ENCODE results near the gene PSMB7.

The PSMB7 gene

DNA sequence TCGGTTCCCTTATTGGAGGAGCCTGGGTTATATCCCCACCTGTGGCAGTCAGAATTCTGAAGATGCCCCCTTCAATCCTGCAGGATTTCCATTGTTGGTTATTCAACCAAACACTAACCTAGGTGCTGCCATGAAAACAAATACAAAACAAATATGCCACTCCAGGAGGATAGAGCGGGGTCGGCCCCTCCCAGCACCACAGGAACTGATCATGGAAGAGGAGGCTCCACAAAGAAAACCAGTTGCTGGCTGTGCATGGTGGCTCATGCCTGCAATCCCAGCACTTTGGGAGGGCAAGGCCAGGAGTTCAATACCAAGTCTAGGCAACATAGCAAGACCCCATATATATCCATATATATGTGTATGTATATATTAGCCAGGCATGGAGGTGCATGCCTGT, 21.8 kb upstream of the PSMB7 start:
- TF ChIP-seq EP300 (IDR thresholded peaks at IDR 0.05; ENCODE audit: borderline replicate concordance) (no peak), TAF1 (IDR thresholded peaks at IDR 0.05; ENCODE audit: low read depth) (no peak)

DNA sequence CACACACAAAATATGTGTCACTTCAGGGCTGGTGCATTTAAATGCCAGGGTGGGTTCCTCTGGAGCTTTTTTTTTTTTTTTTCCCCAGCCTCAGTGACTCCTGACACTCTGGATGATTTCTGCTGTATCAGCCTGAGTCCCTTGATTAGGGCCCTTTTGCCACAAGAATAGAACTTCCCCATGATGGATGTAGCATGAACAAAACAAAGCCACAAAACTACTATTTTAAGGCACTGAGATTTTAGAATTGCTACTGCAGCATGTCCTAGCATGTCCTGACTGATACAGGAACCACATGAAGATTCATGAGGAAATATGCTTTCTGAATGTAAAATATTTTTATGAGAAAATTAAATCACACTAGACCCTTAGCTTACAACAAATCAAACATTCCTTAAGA, 21.1 kb upstream of the PSMB7 start:
- TF ChIP-seq YY1 (IDR thresholded peaks at IDR 0.05; ENCODE audit: low read depth) (no peak), TCF12 (IDR thresholded peaks at IDR 0.05; ENCODE audit: low read depth) (no peak), TEAD4 (IDR thresholded peaks at IDR 0.05) (no peak)

DNA sequence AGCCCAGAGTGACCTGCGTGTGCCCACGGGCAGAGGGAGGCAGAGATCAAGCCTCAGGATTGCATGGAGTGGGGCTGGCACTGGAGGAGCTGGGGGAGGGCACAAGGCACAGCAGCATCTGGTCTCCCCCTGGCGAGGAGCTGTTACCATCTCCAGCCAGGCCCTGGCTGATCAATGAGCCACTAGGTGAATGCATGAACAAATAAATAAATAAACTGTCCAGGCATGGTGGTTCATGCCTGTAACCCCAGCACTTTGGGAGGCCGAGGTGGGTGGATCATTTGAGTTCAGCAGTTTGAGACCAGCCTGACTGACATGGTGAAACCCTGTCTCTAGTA, 14.3 kb upstream of the PSMB7 start:
- no peak for TF ChIP-seq EP300 (IDR thresholded peaks at IDR 0.05; ENCODE audit: borderline replicate concordance)
- TF ChIP-seq, protein P1, sequence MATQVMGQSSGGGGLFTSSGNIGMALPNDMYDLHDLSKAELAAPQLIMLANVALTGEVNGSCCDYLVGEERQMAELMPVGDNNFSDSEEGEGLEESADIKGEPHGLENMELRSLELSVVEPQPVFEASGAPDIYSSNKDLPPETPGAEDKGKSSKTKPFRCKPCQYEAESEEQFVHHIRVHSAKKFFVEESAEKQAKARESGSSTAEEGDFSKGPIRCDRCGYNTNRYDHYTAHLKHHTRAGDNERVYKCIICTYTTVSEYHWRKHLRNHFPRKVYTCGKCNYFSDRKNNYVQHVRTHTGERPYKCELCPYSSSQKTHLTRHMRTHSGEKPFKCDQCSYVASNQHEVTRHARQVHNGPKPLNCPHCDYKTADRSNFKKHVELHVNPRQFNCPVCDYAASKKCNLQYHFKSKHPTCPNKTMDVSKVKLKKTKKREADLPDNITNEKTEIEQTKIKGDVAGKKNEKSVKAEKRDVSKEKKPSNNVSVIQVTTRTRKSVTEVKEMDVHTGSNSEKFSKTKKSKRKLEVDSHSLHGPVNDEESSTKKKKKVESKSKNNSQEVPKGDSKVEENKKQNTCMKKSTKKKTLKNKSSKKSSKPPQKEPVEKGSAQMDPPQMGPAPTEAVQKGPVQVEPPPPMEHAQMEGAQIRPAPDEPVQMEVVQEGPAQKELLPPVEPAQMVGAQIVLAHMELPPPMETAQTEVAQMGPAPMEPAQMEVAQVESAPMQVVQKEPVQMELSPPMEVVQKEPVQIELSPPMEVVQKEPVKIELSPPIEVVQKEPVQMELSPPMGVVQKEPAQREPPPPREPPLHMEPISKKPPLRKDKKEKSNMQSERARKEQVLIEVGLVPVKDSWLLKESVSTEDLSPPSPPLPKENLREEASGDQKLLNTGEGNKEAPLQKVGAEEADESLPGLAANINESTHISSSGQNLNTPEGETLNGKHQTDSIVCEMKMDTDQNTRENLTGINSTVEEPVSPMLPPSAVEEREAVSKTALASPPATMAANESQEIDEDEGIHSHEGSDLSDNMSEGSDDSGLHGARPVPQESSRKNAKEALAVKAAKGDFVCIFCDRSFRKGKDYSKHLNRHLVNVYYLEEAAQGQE (IDR thresholded peaks at IDR 0.05; ENCODE audit: low read depth) = no peak
- TF ChIP-seq ZBTB7A (IDR thresholded peaks at IDR 0.05; ENCODE audit: low read depth) = no peak
- no peak for TF ChIP-seq YY1 (IDR thresholded peaks at IDR 0.05; ENCODE audit: low read depth)
- TF ChIP-seq CEBPB (IDR thresholded peaks at IDR 0.05) = no peak
- no peak for TF ChIP-seq TEAD4 (IDR thresholded peaks at IDR 0.05)
- TF ChIP-seq, protein P2, sequence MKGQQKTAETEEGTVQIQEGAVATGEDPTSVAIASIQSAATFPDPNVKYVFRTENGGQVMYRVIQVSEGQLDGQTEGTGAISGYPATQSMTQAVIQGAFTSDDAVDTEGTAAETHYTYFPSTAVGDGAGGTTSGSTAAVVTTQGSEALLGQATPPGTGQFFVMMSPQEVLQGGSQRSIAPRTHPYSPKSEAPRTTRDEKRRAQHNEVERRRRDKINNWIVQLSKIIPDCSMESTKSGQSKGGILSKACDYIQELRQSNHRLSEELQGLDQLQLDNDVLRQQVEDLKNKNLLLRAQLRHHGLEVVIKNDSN (IDR thresholded peaks at IDR 0.05) = no peak
- TF ChIP-seq TCF12 (IDR thresholded peaks at IDR 0.05; ENCODE audit: low read depth) = no peak
- no peak for TF ChIP-seq NFIC (IDR thresholded peaks at IDR 0.05)
- no peak for TF ChIP-seq TAF1 (IDR thresholded peaks at IDR 0.05; ENCODE audit: low read depth)
- no peak for TF ChIP-seq RAD21 (IDR thresholded peaks at IDR 0.05; ENCODE audit: low read depth)

DNA sequence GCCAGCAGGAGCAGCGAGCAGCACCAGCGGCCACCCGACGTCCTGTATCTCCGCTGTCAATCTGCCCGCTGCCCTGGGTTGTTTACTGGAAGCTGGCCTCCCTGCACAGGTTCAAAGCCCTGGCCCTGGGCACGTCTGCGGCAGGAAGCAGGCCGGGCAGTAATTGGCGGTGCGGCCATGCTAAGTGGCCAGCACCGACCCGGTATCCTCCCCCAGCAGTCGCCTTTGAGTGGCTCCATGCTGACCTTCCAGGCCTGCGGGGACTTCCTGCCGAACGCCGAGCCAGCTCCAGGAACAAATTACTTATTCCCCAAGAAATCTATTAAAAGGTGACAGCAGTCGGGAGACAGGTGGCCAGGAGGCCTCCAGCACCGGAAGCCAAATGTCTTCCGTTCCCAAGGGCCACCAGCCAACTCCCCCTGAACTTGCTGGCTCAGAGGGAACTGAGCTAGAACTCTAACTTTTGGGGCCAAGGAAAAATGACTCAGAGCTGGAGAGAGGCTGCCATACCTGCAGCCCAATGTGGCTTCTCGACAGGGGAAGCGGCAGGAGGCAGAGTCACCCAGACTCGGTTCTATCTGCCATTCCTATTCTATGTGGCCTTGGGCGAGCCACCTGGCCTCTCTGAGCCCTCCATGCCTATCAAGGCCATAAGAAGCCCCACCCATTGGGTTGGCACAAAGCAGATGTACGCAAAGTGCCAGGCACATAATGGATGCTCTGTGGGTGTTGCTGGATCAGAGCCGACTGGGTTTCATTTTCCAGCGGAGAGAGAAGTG, 13.7 kb upstream of the PSMB7 start:
- TF ChIP-seq TAF1 (IDR thresholded peaks at IDR 0.05; ENCODE audit: low read depth) (no peak), ZBTB7A (IDR thresholded peaks at IDR 0.05; ENCODE audit: low read depth) (no peak), CEBPB (IDR thresholded peaks at IDR 0.05) (no peak), YY1 (IDR thresholded peaks at IDR 0.05; ENCODE audit: low read depth) (no peak), FOXM1 (IDR thresholded peaks at IDR 0.05; ENCODE audit: borderline replicate concordance, low read depth) (no peak), EGR1 (IDR thresholded peaks at IDR 0.05) (no peak), TEAD4 (IDR thresholded peaks at IDR 0.05) (no peak), CREB1 (IDR thresholded peaks at IDR 0.05; ENCODE audit: low read depth) (no peak), TCF12 (IDR thresholded peaks at IDR 0.05; ENCODE audit: low read depth) (no peak)

DNA sequence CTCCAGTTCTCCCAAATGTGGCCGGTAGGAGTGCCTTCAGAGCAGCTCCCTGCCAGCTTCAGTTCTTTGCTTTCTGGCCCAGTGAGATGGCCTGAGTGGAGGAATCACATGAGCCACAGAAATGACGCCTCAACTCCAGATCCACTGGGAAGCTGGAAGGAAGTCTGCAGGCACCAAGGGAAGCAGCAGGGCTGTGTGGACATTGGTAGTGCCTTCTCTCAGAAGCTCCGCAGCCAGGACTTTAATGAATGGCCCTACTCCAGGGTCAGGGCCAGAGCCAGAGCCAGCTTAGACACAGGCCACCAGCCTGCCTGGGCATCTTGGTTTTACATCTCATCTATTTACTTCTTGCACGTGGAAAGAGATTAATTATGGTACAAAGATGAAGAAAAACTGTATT, 12.0 kb upstream of the PSMB7 start:
- TF ChIP-seq, protein P3, sequence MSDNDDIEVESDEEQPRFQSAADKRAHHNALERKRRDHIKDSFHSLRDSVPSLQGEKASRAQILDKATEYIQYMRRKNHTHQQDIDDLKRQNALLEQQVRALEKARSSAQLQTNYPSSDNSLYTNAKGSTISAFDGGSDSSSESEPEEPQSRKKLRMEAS (IDR thresholded peaks at IDR 0.05) = no peak
- TF ChIP-seq RAD21 (IDR thresholded peaks at IDR 0.05; ENCODE audit: low read depth) (no peak), EGR1 (IDR thresholded peaks at IDR 0.05) (no peak), CREB1 (IDR thresholded peaks at IDR 0.05; ENCODE audit: low read depth) (no peak), YY1 (IDR thresholded peaks at IDR 0.05; ENCODE audit: low read depth) (no peak)
- TF ChIP-seq, protein P1 (IDR thresholded peaks at IDR 0.05; ENCODE audit: low read depth) = no peak

DNA sequence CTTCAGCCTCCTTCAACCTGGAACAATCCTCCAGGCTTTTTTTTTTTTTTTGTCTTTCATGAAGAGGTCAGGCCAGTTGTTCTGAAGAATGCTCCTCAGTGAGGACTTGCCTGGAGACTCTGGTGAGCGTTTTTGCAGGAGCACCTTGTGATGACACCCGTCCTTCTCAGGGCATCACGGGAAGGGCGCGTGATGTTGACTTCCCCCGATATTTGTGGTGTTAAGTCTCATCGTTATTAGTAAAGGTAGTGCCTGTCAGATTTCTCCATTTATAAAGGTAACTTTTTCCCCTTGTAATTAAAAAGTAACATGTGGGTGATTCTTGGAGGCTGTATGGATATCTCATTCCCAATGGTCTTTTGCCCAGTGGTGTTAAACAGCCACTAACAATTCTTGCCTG, 11.1 kb upstream of the PSMB7 start:
- TF ChIP-seq FOXM1 (IDR thresholded peaks at IDR 0.05; ENCODE audit: borderline replicate concordance, low read depth) = no peak
- no peak for TF ChIP-seq ZBTB7A (IDR thresholded peaks at IDR 0.05; ENCODE audit: low read depth)
- TF ChIP-seq RAD21 (IDR thresholded peaks at IDR 0.05; ENCODE audit: low read depth) = no peak
- no peak for TF ChIP-seq CEBPB (IDR thresholded peaks at IDR 0.05)
- TF ChIP-seq, protein P1 (IDR thresholded peaks at IDR 0.05; ENCODE audit: low read depth) = no peak
- TF ChIP-seq, protein P2 (IDR thresholded peaks at IDR 0.05) = no peak
- no peak for TF ChIP-seq CREB1 (IDR thresholded peaks at IDR 0.05; ENCODE audit: low read depth)
- no peak for TF ChIP-seq TEAD4 (IDR thresholded peaks at IDR 0.05)
